Kidney (tissue), 14 donors: Measurements from ENCODE around the gene NRXN2. TPM values are rescaled to one million over a fixed set of nuclear protein-coding genes. Genes with fewer than 3 reads are reported as not detected.

Experiments
- DNase-seq, 5 donors: peaks; one replicate each; pipeline ENCODE4 v3.0.0-alpha.2; 2013 to 2020
- FAIRE-seq: peaks from 2 replicates; lab custom pipeline; 2012; peaks lifted over from hg19 to GRCh38; lab: Jason Lieb, UNC
- H3K27ac ChIP-seq, 2 donors: one replicate each; pipeline ENCODE4 v1.7.0; 2013; ENCODE audit warnings: low read depth in 2 of 2, low read length in 2 of 2, inconsistent platforms in 1 of 2
- H3K27me3 ChIP-seq: one replicate; pipeline ENCODE4 v1.7.1; 2013; ENCODE audit warnings: low read length, inconsistent platforms; ENCODE audit not compliant: control insufficient read depth, insufficient read depth
- H3K36me3 ChIP-seq, 3 donors: one replicate each; pipeline versions ENCODE4 v1.7.0 to v1.7.1; 2013; ENCODE audit warnings: low read length in 3 of 3, control low read depth in 1 of 3, inconsistent platforms in 1 of 3; ENCODE audit not compliant: insufficient read depth in 3 of 3, control insufficient read depth in 2 of 3
- H3K4me1 ChIP-seq, 3 donors: one replicate each; pipeline versions ENCODE4 v1.7.0 to v1.7.1; 2013; ENCODE audit warnings: low read length in 3 of 3, inconsistent platforms in 1 of 3, low read depth in 1 of 3; ENCODE audit not compliant: control insufficient read depth in 2 of 3, insufficient read depth in 2 of 3
- H3K4me3 ChIP-seq, 3 donors: one replicate each; pipeline versions ENCODE4 v1.7.0 to v1.8.1; 2013; ENCODE audit warnings: low read length in 3 of 3, control low read depth in 1 of 3, inconsistent platforms in 1 of 3
- H3K9ac ChIP-seq, 3 donors: one replicate each; pipeline versions ENCODE4 v1.7.0 to v1.7.1; 2013; ENCODE audit warnings: low read length in 3 of 3, control low read depth in 1 of 3, inconsistent platforms in 1 of 3
- H3K9me3 ChIP-seq, 3 donors: one replicate each; pipeline versions ENCODE4 v1.7.0 to v1.7.1; 2013; ENCODE audit warnings: low read length in 3 of 3, control low read depth in 1 of 3, inconsistent platforms in 1 of 3; ENCODE audit not compliant: control insufficient read depth in 2 of 3, insufficient read depth in 1 of 3
- CTCF ChIP-seq: IDR thresholded peaks from 3 replicates; pipeline ENCODE4 v1.5.1; 2012; ENCODE audit warnings: mild to moderate bottlenecking, moderate library complexity, borderline replicate concordance; ENCODE audit not compliant: insufficient read depth; ENCODE audit errors: extremely low read depth
- intact Hi-C: fragments of 100-400 bp; cut with DNase I; formaldehyde crosslinking; loops from one replicate; pipeline ENCODE4 v1.11.1; 2022
- polyA plus RNA-seq: library from polyadenylated mRNA; stranded (reverse); fragments of 350-450 nt; fragmentation: Illumina TruSeq; extraction: RNeasy Lipid Tissue Mini Kit (QIAGEN cat#74804); gene quantifications from one replicate; pipeline ENCODE4 v1.2.3, GENCODE V29; 2014; ENCODE audit warnings: low read depth, low replicate concordance; ENCODE audit not compliant: insufficient read depth
- total RNA-seq: library from RNA; stranded (reverse); fragmentation: NEBNext Ultra II Directional; extraction: Animal tissue kit (Norgen Biotek cat#: 25700); gene quantifications from one replicate; pipeline ENCODE4 v1.2.1, GENCODE V29; 2021
- donor health status: control.
- donor health status: control.
- donor health status: control.
- donor health status: control.
- donor health status: control.
- donor health status: DM: yes; HTN: yes; CAD: no.
- donor health status: Normal renal cell carcinoma (clear cell type).

NRXN2 gene
- total and polyA plus RNA-seq, 2 donors from 2014 or later, result 13.3 to 22.0 TPM

GRCh38 chr11:64685536-64685935 is 37.5 kb downstream of the NRXN2 start:
- H3K9ac ChIP-seq, result no peak overlapping the region
- intact Hi-C loops, result no loop called here
- H3K4me1 ChIP-seq, result peaks cover 0 to 2% (median 0%) of the 10 kb centered on the region in 3 donors
- DNase-seq, result no peak
- H3K9me3 ChIP-seq, result no peaks in the 10 kb centered on the region
- FAIRE-seq, result no peak
- no peak for TF ChIP-seq CTCF
- no peaks in the 10 kb centered on the region for H3K36me3 ChIP-seq
- no peaks in the 10 kb centered on the region for H3K27me3 ChIP-seq
- no peak overlapping the region for H3K4me3 ChIP-seq
- no peak overlapping the region for H3K27ac ChIP-seq

GRCh38 chr11:64684357-64684756 is 38.6 kb downstream of the NRXN2 start:
- no peak overlapping the region for H3K4me3 ChIP-seq
- H3K9me3 ChIP-seq, result no peaks in the 10 kb centered on the region
- intact Hi-C loops, result no loop called here
- no peak for TF ChIP-seq CTCF
- FAIRE-seq (no peak), DNase-seq (no peak)
- no peaks in the 10 kb centered on the region for H3K36me3 ChIP-seq
- no peaks in the 10 kb centered on the region for H3K27me3 ChIP-seq
- H3K27ac ChIP-seq, result no peak overlapping the region
- H3K9ac ChIP-seq, result no peak overlapping the region
- H3K4me1 ChIP-seq, result peaks cover 0 to 2% (median 0%) of the 10 kb centered on the region in 3 donors

DNA sequence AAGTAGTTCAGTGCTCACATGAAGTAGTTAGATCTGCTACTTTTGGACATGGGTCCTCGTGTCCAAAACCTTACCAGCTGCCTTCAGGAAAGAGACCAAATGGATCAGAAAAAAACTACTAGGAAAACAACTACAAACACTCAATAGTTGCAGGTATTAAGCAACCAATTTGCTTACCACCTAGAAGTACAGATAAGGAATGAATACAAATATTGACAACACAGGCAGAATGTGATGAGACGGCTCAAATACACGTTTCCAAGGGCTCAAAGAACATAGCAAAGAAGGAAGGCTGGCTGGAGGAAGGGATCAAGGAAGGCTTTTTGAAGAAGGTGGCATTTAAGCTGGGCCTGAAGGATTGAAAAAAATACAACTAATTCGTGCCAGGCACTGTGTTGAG is 41.8 kb downstream of the NRXN2 start:
- no peaks in the 10 kb centered on the region for H3K9me3 ChIP-seq
- no peak for FAIRE-seq

More for the DNA sequence above, 41.8 kb downstream of the NRXN2 start:
- no peaks in the 10 kb centered on the region for H3K4me1 ChIP-seq
- no peak for TF ChIP-seq CTCF
- H3K27ac ChIP-seq, result no peak overlapping the region
- H3K36me3 ChIP-seq, result no peaks in the 10 kb centered on the region
- DNase-seq, result no peak
- no peaks in the 10 kb centered on the region for H3K27me3 ChIP-seq
- H3K9ac ChIP-seq, result no peak overlapping the region
- H3K4me3 ChIP-seq, result no peak overlapping the region
- intact Hi-C loops, result no loop called here
